MM.1S (cell line): ENCODE data around the gene GYS1.
A peak's percentile ranks its signal among the peaks of the same experiment; 100 is the strongest.

Source experiments
- DNase-seq: peaks from one replicate; pipeline ENCODE4 v3.0.0-alpha.2; 2015
- H2AFZ ChIP-seq: fragments of 300-600 bp; sonication (generic); 2 replicates; pipeline ENCODE4 v1.6.0; 2016; ENCODE audit warnings: antibody characterized with exemption, low read length
- H3F3A ChIP-seq: fragments of 300-600 bp; sonication (generic); 2 replicates; pipeline ENCODE4 v1.6.1; 2016; ENCODE audit warnings: mild to moderate bottlenecking, antibody characterized with exemption, low read length, moderate library complexity, mixed read lengths; ENCODE audit not compliant: insufficient read depth
- H3K27ac ChIP-seq: fragments of 300-600 bp; sonication (generic); 2 replicates; pipeline ENCODE4 v1.5.1; 2016; ENCODE audit warnings: mild to moderate bottlenecking, low read length
- H3K27me3 ChIP-seq: fragments of 300-600 bp; sonication (generic); replicated peaks from 2 replicates; pipeline ENCODE4 v1.6.0; 2016; ENCODE audit warnings: low read length; ENCODE audit not compliant: insufficient read depth
- H3K36me3 ChIP-seq: fragments of 300-600 bp; sonication (generic); replicated peaks from 2 replicates; pipeline ENCODE4 v1.6.1; 2016; ENCODE audit warnings: mild to moderate bottlenecking, low read length, mixed read lengths; ENCODE audit not compliant: insufficient read depth
- H3K4me1 ChIP-seq: fragments of 300-600 bp; sonication (generic); 2 replicates; pipeline ENCODE4 v1.6.1; 2016; ENCODE audit warnings: low read length, mixed read lengths
- H3K4me2 ChIP-seq: fragments of 300-600 bp; sonication (generic); 2 replicates; pipeline ENCODE4 v1.6.0; 2016; ENCODE audit warnings: low read depth, low read length
- H3K4me3 ChIP-seq: fragments of 300-600 bp; sonication (generic); 2 replicates; pipeline ENCODE4 v1.5.1; 2016; ENCODE audit warnings: low read length, mixed read lengths
- H3K79me2 ChIP-seq: fragments of 300-600 bp; sonication (generic); 2 replicates; pipeline ENCODE4 v1.6.1; 2016; ENCODE audit warnings: mixed run types, low read length, mixed read lengths
- H3K9ac ChIP-seq: fragments of 300-600 bp; sonication (generic); 2 replicates; pipeline ENCODE4 v1.6.1; 2016; ENCODE audit warnings: low read length, mixed read lengths
- H3K9me2 ChIP-seq: fragments of 300-600 bp; sonication (generic); replicated peaks from 2 replicates; pipeline ENCODE4 v1.6.1; 2016; ENCODE audit warnings: mild to moderate bottlenecking, low read length, mixed read lengths; ENCODE audit not compliant: insufficient read depth
- H3K9me3 ChIP-seq: fragments of 300-600 bp; sonication (generic); replicated peaks from 2 replicates; pipeline ENCODE4 v1.6.1; 2016; ENCODE audit warnings: mild to moderate bottlenecking, low read length, mixed read lengths; ENCODE audit not compliant: insufficient read depth
- H4K20me1 ChIP-seq: fragments of 300-600 bp; sonication (generic); 2 replicates; pipeline ENCODE4 v1.6.1; 2016; ENCODE audit warnings: mild to moderate bottlenecking, low read length, moderate library complexity, mixed read lengths; ENCODE audit not compliant: insufficient read depth
- EZH2 ChIP-seq: fragments of 300-600 bp; sonication (generic); optimal IDR thresholded peaks from 2 replicates; pipeline ENCODE3; 2017; ENCODE audit warnings: low read depth, mild to moderate bottlenecking, antibody characterized with exemption, low read length, mixed read lengths
- EZH2phosphoT487 ChIP-seq: fragments of 300-600 bp; sonication (generic); IDR thresholded peaks from 2 replicates; pipeline ENCODE4 v1.6.1; 2018; ENCODE audit warnings: antibody characterized with exemption, low read length
- TF ChIP-seq, protein P1 (sequence below): fragments of 300-600 bp; sonication (generic); IDR thresholded peaks from 2 replicates; pipeline ENCODE4 v1.5.1; 2016; ENCODE audit warnings: antibody characterized with exemption, low read length, mixed read lengths

GYS1 gene

DNA sequence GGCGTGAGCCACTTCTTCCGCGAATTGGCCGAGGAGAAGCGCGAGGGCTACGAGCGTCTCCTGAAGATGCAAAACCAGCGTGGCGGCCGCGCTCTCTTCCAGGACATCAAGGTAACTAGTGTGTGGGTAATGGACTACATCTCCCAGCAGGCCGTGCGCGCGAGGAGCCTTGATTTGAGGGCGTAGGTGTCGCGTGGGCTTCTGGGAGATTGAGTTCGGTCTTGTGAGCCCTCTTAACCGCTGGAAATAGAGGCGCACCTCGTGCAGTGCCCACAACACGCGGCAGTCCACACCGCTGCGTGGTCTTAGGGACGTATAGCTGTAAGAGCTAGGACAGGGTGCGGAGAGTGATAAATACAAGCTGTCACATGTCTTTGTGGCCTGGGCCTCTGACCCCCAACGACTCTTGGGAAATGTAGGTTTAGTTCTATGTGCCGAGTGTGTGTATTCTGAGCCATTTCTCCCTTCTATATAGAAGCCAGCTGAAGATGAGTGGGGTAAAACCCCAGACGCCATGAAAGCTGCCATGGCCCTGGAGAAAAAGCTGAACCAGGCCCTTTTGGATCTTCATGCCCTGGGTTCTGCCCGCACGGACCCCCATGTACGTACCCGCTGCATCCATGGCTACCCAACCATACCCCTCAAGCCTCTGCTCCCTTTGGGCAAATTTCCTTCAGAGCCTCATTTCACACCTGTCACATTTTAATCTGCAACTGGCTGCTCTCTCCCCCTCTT is 27.1 kb downstream of the GYS1 start:
- no peaks in the 10 kb centered on the region for H3K27me3 ChIP-seq
- H3K9me2 ChIP-seq = no peaks in the 10 kb centered on the region
- no peaks in the 10 kb centered on the region for H3K9me3 ChIP-seq
- no peaks in the 10 kb centered on the region for H4K20me1 ChIP-seq
- H3K4me2 ChIP-seq = peak overlapping the region; percentile 85
- peaks cover 42% of the 10 kb centered on the region for H3K4me1 ChIP-seq
- peak overlapping the region; percentile 83 for H3K9ac ChIP-seq
- H3F3A ChIP-seq = peaks cover 55% of the 10 kb centered on the region
- peak; percentile 90 for DNase-seq
- TF ChIP-seq EZH2phosphoT487 (no peak), EZH2 (no peak)
- TF ChIP-seq, protein P1, sequence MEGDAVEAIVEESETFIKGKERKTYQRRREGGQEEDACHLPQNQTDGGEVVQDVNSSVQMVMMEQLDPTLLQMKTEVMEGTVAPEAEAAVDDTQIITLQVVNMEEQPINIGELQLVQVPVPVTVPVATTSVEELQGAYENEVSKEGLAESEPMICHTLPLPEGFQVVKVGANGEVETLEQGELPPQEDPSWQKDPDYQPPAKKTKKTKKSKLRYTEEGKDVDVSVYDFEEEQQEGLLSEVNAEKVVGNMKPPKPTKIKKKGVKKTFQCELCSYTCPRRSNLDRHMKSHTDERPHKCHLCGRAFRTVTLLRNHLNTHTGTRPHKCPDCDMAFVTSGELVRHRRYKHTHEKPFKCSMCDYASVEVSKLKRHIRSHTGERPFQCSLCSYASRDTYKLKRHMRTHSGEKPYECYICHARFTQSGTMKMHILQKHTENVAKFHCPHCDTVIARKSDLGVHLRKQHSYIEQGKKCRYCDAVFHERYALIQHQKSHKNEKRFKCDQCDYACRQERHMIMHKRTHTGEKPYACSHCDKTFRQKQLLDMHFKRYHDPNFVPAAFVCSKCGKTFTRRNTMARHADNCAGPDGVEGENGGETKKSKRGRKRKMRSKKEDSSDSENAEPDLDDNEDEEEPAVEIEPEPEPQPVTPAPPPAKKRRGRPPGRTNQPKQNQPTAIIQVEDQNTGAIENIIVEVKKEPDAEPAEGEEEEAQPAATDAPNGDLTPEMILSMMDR = no peak
- no peaks in the 10 kb centered on the region for H3K36me3 ChIP-seq
- peaks cover 21% of the 10 kb centered on the region for H3K79me2 ChIP-seq
- H3K27ac ChIP-seq = peak overlapping the region; percentile 73
- H3K4me3 ChIP-seq = peak overlapping the region; percentile 94
- peak overlapping the region; percentile 19; the same call in 1 of the 2 replicates for H2AFZ ChIP-seq

DNA sequence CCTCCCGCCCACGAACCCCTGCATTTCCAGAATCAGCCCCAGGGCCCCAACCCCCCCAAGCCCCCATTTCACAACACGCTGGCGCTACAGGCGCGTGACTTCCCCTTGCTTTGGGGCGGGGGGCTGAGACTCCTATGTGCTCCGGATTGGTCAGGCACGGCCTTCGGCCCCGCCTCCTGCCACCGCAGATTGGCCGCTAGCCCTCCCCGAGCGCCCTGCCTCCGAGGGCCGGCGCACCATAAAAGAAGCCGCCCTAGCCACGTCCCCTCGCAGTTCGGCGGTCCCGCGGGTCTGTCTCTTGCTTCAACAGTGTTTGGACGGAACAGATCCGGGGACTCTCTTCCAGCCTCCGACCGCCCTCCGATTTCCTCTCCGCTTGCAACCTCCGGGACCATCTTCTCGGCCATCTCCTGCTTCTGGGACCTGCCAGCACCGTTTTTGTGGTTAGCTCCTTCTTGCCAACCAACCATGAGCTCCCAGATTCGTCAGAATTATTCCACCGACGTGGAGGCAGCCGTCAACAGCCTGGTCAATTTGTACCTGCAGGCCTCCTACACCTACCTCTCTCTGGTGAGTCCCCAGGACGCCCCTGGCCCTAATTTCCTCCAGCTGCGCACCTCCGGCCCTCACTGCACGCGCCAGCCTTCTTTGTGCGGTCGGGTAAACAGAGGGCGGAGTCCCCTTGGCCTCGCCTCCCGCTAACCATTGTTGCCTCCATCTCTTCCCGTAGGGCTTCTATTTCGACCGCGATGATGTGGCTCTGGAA is 27.9 kb downstream of the GYS1 start, which contains the start of gene FTL:
Gene FTL, plus strand, starts transcription at position 270 of the 766 bp plus-strand sequence. Its CDS starts 199 bp downstream, at position 469.
- peak within 1 kb of the TSS; percentile 85 for H3K4me2 ChIP-seq
- no peaks in the 10 kb centered on the region for H3K9me2 ChIP-seq
- TF ChIP-seq EZH2 = no peak
- no peak for TF ChIP-seq EZH2phosphoT487
- TF ChIP-seq, protein P1 = no peak
- no peaks in the 10 kb centered on the region for H3K27me3 ChIP-seq
- H4K20me1 ChIP-seq = no peaks in the 10 kb centered on the region
- peak within 1 kb of the TSS; percentile 73 for H3K27ac ChIP-seq
- H3K4me3 ChIP-seq = peak within 1 kb of the TSS; percentile 94
- H3K36me3 ChIP-seq = no peaks in the 10 kb centered on the region
- DNase-seq = peak; percentile 95
- peaks cover 55% of the 10 kb centered on the region for H3F3A ChIP-seq
- H3K4me1 ChIP-seq = peaks cover 42% of the 10 kb centered on the region
- H2AFZ ChIP-seq = peak within 1 kb of the TSS; percentile 19
- no peaks in the 10 kb centered on the region for H3K9me3 ChIP-seq
- H3K9ac ChIP-seq = peak within 1 kb of the TSS; percentile 83
- H3K79me2 ChIP-seq = peaks cover 21% of the 10 kb centered on the region

GRCh38 chr19:48964205-48965039 is 28.7 kb downstream of the GYS1 start:
- H3K36me3 ChIP-seq = no peaks in the 10 kb centered on the region
- H3K9me3 ChIP-seq = no peaks in the 10 kb centered on the region
- H3K79me2 ChIP-seq = peaks cover 21% of the 10 kb centered on the region
- peaks cover 42% of the 10 kb centered on the region for H3K4me1 ChIP-seq
- no peaks in the 10 kb centered on the region for H3K9me2 ChIP-seq
- peak overlapping the region; percentile 75 for H3K4me2 ChIP-seq
- no peak for DNase-seq
- no peaks in the 10 kb centered on the region for H3K27me3 ChIP-seq
- H3K9ac ChIP-seq = peak overlapping the region; percentile 41; the same call in 1 of the 2 replicates
- H3F3A ChIP-seq = peaks cover 55% of the 10 kb centered on the region
- H2AFZ ChIP-seq = peak overlapping the region; percentile 10
- no peaks in the 10 kb centered on the region for H4K20me1 ChIP-seq
- peak overlapping the region; percentile 55 for H3K4me3 ChIP-seq
- TF ChIP-seq, protein P1 = no peak
- TF ChIP-seq EZH2phosphoT487 (no peak), EZH2 (no peak)
- H3K27ac ChIP-seq = peak overlapping the region; percentile 66; the same call in 1 of the 2 replicates
